ENCODE measurements around the gene FTCD. TPM values are rescaled to one million over a fixed set of nuclear protein-coding genes. Genes with fewer than 3 reads are reported as not detected.

FTCD gene
- total RNA-seq, 4 donors from 2014 or later, result 0.29 TPM; not detected in 3

DNA sequence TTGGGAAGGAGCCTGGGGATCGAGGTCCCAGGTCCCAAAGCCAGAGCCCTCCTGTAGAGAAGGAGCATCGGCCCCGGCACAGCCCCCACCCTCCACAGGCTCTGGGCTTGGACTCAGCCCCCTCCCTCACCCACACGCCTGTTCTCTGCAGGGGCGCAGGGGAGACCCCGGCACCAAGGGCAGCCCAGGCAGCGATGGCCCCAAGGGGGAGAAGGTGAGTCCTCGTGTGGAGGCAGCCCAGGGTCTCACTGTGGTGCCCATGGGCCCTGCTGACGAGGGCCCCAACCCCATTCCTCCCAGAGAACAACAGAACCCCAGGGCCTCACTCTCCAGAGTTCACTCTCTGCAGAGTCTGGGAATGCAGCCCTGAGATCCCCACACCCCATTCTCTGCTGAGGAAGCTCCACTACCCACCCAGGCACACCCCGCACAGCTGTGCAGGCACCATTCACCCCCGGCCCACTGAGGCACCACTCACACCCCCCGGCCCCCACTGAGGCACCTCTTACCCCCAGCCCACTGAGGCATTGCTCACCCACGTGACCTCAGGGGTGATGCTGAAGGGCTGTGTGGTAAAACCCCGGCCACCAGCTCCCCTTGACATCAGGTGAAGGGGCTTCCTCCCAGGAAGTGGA is 35.6 kb downstream of the FTCD start:
- no peak overlapping the region for H3K4me3 ChIP-seq (ENCODE audit: low read depth, poor library complexity, severe bottlenecking)
- TF ChIP-seq, protein P1, sequence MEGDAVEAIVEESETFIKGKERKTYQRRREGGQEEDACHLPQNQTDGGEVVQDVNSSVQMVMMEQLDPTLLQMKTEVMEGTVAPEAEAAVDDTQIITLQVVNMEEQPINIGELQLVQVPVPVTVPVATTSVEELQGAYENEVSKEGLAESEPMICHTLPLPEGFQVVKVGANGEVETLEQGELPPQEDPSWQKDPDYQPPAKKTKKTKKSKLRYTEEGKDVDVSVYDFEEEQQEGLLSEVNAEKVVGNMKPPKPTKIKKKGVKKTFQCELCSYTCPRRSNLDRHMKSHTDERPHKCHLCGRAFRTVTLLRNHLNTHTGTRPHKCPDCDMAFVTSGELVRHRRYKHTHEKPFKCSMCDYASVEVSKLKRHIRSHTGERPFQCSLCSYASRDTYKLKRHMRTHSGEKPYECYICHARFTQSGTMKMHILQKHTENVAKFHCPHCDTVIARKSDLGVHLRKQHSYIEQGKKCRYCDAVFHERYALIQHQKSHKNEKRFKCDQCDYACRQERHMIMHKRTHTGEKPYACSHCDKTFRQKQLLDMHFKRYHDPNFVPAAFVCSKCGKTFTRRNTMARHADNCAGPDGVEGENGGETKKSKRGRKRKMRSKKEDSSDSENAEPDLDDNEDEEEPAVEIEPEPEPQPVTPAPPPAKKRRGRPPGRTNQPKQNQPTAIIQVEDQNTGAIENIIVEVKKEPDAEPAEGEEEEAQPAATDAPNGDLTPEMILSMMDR (IDR thresholded peaks at IDR 0.05), result no peak
- no peak for TF ChIP-seq POLR2A (IDR thresholded peaks at IDR 0.05)
- 86 to 94% methylated on average over 11 to 14 of the region's 14 CpGs for WGBS, 2 donors
- DNase-seq (ENCODE audit: low spot score in 2 of 2), result peak in 1 of 2 donors; percentile 82
- intact Hi-C loops (cut with DNase I; ENCODE audit: low total_unique reads), result no loop called here

DNA sequence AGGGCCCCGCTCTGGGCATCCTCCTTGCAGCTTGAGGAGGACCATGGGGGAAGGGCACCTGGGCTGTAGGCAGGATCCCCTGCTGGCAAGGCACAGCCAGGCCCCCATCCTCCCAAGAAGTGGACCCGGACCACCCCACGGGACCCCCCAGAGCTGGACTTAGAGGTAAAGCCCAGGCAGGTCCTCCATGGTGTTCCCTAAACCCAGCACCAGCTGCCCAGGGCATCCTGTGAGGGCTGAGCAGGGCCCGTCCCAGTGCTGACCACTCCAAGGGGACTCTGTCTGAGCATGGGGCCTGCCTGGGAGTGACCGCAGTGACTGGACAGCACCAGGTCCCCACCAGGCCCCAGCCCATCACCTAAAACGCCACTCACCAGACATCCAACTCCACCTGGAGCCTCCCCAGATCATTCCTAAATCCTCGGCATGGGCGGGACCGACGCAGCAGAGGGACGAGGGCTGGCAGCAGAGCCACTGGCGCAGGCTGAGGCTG is 36.2 kb downstream of the FTCD start:
- 88 to 91% methylated on average over 12 of the region's 12 CpGs for WGBS, 2 donors
- intact Hi-C loops (cut with DNase I; ENCODE audit: low total_unique reads), result no loop called here
- DNase-seq (ENCODE audit: low spot score in 2 of 2), result no peak
- no peak overlapping the region for H3K4me3 ChIP-seq (ENCODE audit: low read depth, poor library complexity, severe bottlenecking)
- TF ChIP-seq, protein P1 (IDR thresholded peaks at IDR 0.05), result no peak
- no peak for TF ChIP-seq POLR2A (IDR thresholded peaks at IDR 0.05)

DNA sequence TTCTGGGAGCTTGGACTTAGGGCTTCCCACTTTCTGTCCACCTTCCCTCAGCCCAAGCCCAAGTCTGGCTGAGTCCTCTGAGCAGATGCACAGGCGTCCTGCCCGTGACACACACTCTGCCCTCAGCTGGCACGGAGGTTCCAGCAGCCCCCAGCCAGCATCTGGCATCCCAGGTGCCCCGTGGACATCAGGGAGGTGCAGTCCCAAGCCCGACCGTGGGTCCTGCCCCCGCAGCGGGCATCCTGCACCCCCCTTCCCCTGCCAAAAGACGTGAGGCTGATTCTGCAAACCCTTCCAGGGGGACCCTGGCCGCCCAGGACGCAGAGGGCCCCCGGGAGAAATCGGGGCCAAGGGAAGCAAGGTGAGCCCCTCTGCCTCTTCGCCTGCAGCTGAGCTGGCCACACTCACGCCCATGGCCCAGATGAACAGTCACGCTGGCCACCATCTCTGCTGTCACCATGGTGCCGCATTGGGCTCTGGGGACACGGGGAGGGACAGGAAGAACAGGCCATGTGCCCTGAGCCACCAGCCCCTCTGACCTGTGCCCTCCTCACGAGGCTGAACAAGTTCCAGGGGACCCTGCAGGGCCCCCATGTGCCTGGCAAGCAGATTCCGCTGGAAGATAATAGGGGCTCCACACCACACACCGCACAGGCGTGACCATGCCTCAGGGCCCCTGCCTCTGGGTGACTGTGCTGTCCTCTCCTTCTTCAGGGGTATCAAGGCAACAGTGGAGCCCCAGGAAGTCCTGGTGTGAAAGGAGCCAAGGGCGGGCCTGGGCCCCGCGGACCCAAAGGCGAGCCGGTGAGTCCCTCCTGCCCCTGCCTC is 36.8 kb downstream of the FTCD start:
- intact Hi-C loops (cut with DNase I; ENCODE audit: low total_unique reads), result no loop called here
- WGBS, 2 donors, result 91 to 96% methylated on average over 23 to 27 of the region's 27 CpGs
- no peak overlapping the region for H3K4me3 ChIP-seq (ENCODE audit: low read depth, poor library complexity, severe bottlenecking)
- DNase-seq (ENCODE audit: low spot score in 2 of 2), result peak in 1 of 2 donors; percentile 82
- TF ChIP-seq, protein P1 (IDR thresholded peaks at IDR 0.05), result no peak
- no peak for TF ChIP-seq POLR2A (IDR thresholded peaks at IDR 0.05)

DNA sequence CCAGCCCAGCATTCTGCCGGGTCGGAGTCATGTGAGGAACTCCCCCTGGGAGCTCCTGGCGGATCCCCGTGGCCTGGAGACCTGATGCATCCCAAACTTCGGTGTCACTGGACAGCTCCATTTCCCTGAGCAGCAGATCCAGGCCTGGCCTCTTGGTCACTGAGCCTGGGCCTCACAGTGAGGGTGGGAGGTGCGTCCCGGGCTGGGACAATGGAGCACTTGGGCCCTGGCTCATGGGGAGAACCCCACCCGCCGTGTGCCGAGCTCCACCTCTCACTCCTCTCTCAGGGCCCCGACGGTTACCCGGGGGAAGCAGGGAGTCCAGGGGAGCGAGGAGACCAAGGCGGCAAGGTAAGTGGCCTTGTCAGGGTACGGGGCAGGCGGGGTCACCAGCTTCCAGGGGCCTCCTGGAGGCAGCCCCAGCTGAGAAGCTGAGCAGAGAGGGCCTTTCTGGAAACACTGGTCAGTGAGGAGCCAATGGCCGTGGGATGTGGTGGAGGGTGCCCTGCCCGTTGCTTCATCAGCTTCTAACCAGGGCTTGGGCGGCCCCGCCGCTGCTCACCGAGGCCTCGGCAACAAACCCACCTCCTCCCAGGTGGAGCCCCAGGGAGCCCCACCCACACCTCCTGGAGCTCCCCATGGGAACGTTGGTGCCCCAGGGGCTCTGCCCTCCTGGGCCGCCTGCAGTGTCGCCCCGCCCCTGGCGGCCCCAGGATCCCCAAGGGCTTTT is 37.6 kb downstream of the FTCD start:
- intact Hi-C loops (cut with DNase I; ENCODE audit: low total_unique reads), result no loop called here
- TF ChIP-seq, protein P1 (IDR thresholded peaks at IDR 0.05), result no peak
- no peak for TF ChIP-seq POLR2A (IDR thresholded peaks at IDR 0.05)
- no peak overlapping the region for H3K4me3 ChIP-seq (ENCODE audit: low read depth, poor library complexity, severe bottlenecking)
- DNase-seq (ENCODE audit: low spot score in 2 of 2), result peak in 1 of 2 donors; percentile 80
- WGBS, 2 donors, result 82 to 86% methylated on average over 23 to 24 of the region's 29 CpGs

DNA sequence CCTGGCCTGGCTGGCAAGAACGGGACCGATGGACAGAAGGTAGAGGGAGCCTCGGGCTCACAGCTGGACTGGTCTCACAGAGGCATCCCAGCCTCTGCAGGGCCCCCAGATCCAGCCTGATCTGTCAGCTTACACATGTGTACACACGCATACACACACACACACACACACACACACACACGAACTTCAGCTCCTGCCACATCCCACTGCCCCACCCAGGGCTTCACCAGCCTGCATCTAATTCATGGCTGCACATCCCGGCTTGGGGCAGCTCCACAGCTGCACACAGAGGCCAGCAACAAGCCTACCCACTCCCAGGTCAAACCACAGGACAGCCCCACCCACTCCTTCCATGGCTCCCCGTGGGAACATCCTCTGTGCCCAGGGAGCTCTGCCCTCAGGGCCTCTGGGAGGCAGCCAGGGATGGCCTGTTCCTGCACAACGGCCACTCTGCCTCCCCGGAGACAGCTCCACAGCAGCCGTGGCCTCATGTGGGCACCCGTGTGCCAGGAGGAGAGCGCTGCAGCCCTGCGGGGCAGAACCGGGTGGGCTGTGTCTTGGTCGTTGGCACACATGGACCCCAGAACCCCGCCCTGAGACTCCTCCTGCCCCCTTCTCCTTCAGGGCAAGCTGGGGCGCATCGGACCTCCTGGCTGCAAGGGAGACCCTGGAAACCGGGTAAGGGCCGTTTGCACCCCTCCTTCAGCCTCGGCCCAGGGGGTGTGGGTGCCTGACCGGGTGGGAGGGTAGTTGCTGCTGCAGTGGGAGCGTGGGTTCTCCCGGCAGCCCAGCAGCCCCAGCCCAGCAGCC is 38.4 kb downstream of the FTCD start:
- TF ChIP-seq POLR2A (IDR thresholded peaks at IDR 0.05), result no peak
- TF ChIP-seq, protein P1 (IDR thresholded peaks at IDR 0.05), result no peak
- intact Hi-C loops (cut with DNase I; ENCODE audit: low total_unique reads), result no loop called here
- H3K4me3 ChIP-seq (ENCODE audit: low read depth, poor library complexity, severe bottlenecking), result no peak overlapping the region
- peak in 1 of 2 donors; percentile 82 for DNase-seq (ENCODE audit: low spot score in 2 of 2)
- WGBS, 2 donors, result 70 to 71% methylated on average over 18 to 22 of the region's 24 CpGs
